LNCaP clone FGC (cell line): Measurements from ENCODE around the gene TAS1R3.

Experiments
- DNase-seq: peaks from one replicate; pipeline ENCODE4 v3.0.0-alpha.2; 2011; ENCODE audit warnings: low read depth
- H3K4me3 ChIP-seq: 2 replicates; pipeline ENCODE4 v1.5.1; 2011; ENCODE audit warnings: mild to moderate bottlenecking, low read depth, low read length, control low read depth
- CTCF ChIP-seq: IDR thresholded peaks from 2 replicates; pipeline ENCODE4 v1.5.1; 2012; ENCODE audit warnings: mild to moderate bottlenecking; ENCODE audit not compliant: control insufficient read depth, insufficient read depth; ENCODE audit errors: extremely low read depth

Gene TAS1R3

GRCh38 chr1:1307923-1308755 is 22.9 kb upstream of the TAS1R3 start, which contains the start of the genes ACAP3 and PUSL1:
TSS of gene ACAP3 (minus strand) at chr1:1307930. CDS start at chr1:1307815, 115 bp downstream.
TSS of gene PUSL1 (plus strand) at chr1:1308597. CDS start at chr1:1308644, 47 bp downstream.
- peak within 1 kb of the TSS; percentile 66 for H3K4me3 ChIP-seq
- TF ChIP-seq CTCF, result no peak
- peak; percentile 63 for DNase-seq

- peak overlapping the region; percentile 66 for H3K4me3 ChIP-seq
- TF ChIP-seq CTCF, result no peak
- DNase-seq, result no peak
These were observed 22.3 kb upstream of the TAS1R3 start for GRCh38 chr1:1308756-1309250.

GRCh38 chr1:1309251-1310108 is 21.6 kb upstream of the TAS1R3 start:
- DNase-seq, result no peak
- no peak for TF ChIP-seq CTCF
- peak overlapping the region; percentile 66 for H3K4me3 ChIP-seq

- peak overlapping the region; percentile 66 for H3K4me3 ChIP-seq
- DNase-seq, result no peak
- TF ChIP-seq CTCF, result no peak
These were observed 21.0 kb upstream of the TAS1R3 start for GRCh38 chr1:1310109-1310385.

- no peak overlapping the region for H3K4me3 ChIP-seq
- DNase-seq, result no peak
- TF ChIP-seq CTCF, result no peak
These were observed 20.5 kb upstream of the TAS1R3 start for GRCh38 chr1:1310476-1311053.

- no peak for DNase-seq
- H3K4me3 ChIP-seq, result no peak overlapping the region
- no peak for TF ChIP-seq CTCF
These were observed 19.7 kb upstream of the TAS1R3 start for GRCh38 chr1:1311107-1312104.
